CD4-positive, alpha-beta T cell treated with Interleukin-15 for 4 hours (primary cell): Measurements from ENCODE around the gene SERPINA3.
"Not testable (repeated sequence)": the region's sequence is repeated elsewhere in the genome, so short reads cannot be mapped to it uniquely, and the experiment has no call there.

ENCODE experiments used
- DNase-seq: peaks from one replicate; pipeline ENCODE4 v3.0.0-alpha.2; 2020; ENCODE audit warnings: low spot score

The SERPINA3 gene

GRCh38 chr14:94633121-94633520, 20.9 kb downstream of the SERPINA3 start:
- no peak for DNase-seq

GRCh38 chr14:94635154-94635553, 23.0 kb downstream of the SERPINA3 start:
- DNase-seq = no peak

GRCh38 chr14:94636744-94637412, 24.7 kb downstream of the SERPINA3 start:
- no peak for DNase-seq

GRCh38 chr14:94637814-94638213, 25.6 kb downstream of the SERPINA3 start:
- not testable (repeated sequence) for DNase-seq

- DNase-seq = no peak
These were observed 26.1 kb downstream of the SERPINA3 start for GRCh38 chr14:94638339-94638738.

GRCh38 chr14:94638961-94639817, 27.0 kb downstream of the SERPINA3 start:
- no peak for DNase-seq

- no peak for DNase-seq
These were observed 28.8 kb downstream of the SERPINA3 start for GRCh38 chr14:94640721-94641631.

- no peak for DNase-seq
These were observed 29.4 kb downstream of the SERPINA3 start for GRCh38 chr14:94641632-94641955.

GRCh38 chr14:94643316-94644101, 31.3 kb downstream of the SERPINA3 start:
- DNase-seq = no peak

GRCh38 chr14:94644102-94644535, 31.9 kb downstream of the SERPINA3 start:
- no peak for DNase-seq

- DNase-seq = no peak
These were observed 33.9 kb downstream of the SERPINA3 start for GRCh38 chr14:94646066-94646465.

GRCh38 chr14:94646481-94646880, 34.3 kb downstream of the SERPINA3 start:
- no peak for DNase-seq

GRCh38 chr14:94648801-94649200, 36.6 kb downstream of the SERPINA3 start:
- no peak for DNase-seq

- no peak for DNase-seq
These were observed 37.6 kb downstream of the SERPINA3 start for GRCh38 chr14:94649543-94650443.

- no peak for DNase-seq
These were observed 38.2 kb downstream of the SERPINA3 start for GRCh38 chr14:94650444-94650775.

- DNase-seq = no peak
These were observed 38.9 kb downstream of the SERPINA3 start for GRCh38 chr14:94650806-94651805.

- no peak for DNase-seq
These were observed 41.1 kb downstream of the SERPINA3 start for GRCh38 chr14:94653321-94653720.

- DNase-seq = no peak
These were observed 42.1 kb downstream of the SERPINA3 start for GRCh38 chr14:94654071-94654861.
